MCF 10A (cell line): Measurements from ENCODE around the gene MOCS3. TPM values are rescaled to one million over a fixed set of nuclear protein-coding genes. Genes with fewer than 3 reads are reported as not detected.

ENCODE experiments used
- BruUV-seq: library from RNA; stranded (reverse); fragments of 400-500 nt; replicated peaks from 2 replicates; lab custom pipeline; 2021; lab: Mats Ljungman, UMichigan
- CTCF ChIA-PET: fragments of 300-600 bp; sonication (Branson Sonifier 250); formaldehyde crosslinking; extraction: SDS; loops from one replicate; lab custom pipeline; 2021; ENCODE audit warnings: antibody characterized with exemption, inconsistent platforms; lab: Yijun Ruan, JAX
- POLR2A ChIA-PET: fragments of 300-600, 350-650 bp; sonication (Branson Sonifier 250); formaldehyde crosslinking; extraction: SDS; loops from one replicate; lab custom pipeline; 2020; ENCODE audit warnings: antibody characterized with exemption, inconsistent platforms; lab: Yijun Ruan, JAX
- DNase-seq: peaks from one replicate; pipeline ENCODE4 v3.0.0-alpha.2; 2018; ENCODE audit not compliant: unreplicated experiment
- H3K27ac Mint-ChIP-seq: one replicate; pipeline ENCODE4 v1.8.0; 2022; ENCODE audit warnings: mild to moderate bottlenecking, low read depth, mixed read lengths; ENCODE audit not compliant: unreplicated experiment
- H3K27me3 Mint-ChIP-seq: one replicate; pipeline ENCODE4 v1.8.0; 2022; ENCODE audit warnings: mixed read lengths; ENCODE audit not compliant: insufficient read depth, unreplicated experiment
- H3K36me3 Mint-ChIP-seq: one replicate; pipeline ENCODE4 v1.8.0; 2022; ENCODE audit warnings: mild to moderate bottlenecking, moderate library complexity, mixed read lengths; ENCODE audit not compliant: insufficient read depth, unreplicated experiment
- H3K4me1 Mint-ChIP-seq: one replicate; pipeline ENCODE4 v1.8.0; 2022; ENCODE audit warnings: mixed read lengths; ENCODE audit not compliant: insufficient read depth, unreplicated experiment
- H3K4me3 Mint-ChIP-seq: one replicate; pipeline ENCODE4 v1.8.0; 2022; ENCODE audit warnings: mild to moderate bottlenecking, moderate library complexity, mixed read lengths; ENCODE audit not compliant: unreplicated experiment
- H3K9me3 Mint-ChIP-seq: one replicate; pipeline ENCODE4 v1.8.0; 2022; ENCODE audit warnings: mixed read lengths; ENCODE audit not compliant: unreplicated experiment
- CTCF ChIP-seq: fragments of 200-600 bp; IDR thresholded peaks from one replicate; pipeline ENCODE4 v1.8.0; 2022; ENCODE audit warnings: antibody characterized with exemption, mild to moderate bottlenecking; ENCODE audit not compliant: unreplicated experiment
- intact Hi-C: fragments of 100-400 bp; cut with micrococcal nuclease; formaldehyde crosslinking; loops from 2 replicates; pipeline ENCODE4 v1.14.1; 2022
- total RNA-seq: library from RNA; stranded (reverse); gene quantifications from 2 replicates; pipeline ENCODE4 v1.2.3, GENCODE V29; 2022

The MOCS3 gene
- total RNA-seq, 1 experiment from 2014 or later: 6.0 TPM

- H3K36me3 Mint-ChIP-seq: peaks cover 5% of the 10 kb centered on the region
- TF ChIP-seq CTCF: no peak
- no peak overlapping the region for H3K4me3 Mint-ChIP-seq
- no peaks in the 10 kb centered on the region for H3K27me3 Mint-ChIP-seq
- H3K27ac Mint-ChIP-seq: no peak overlapping the region
- H3K4me1 Mint-ChIP-seq: peaks cover 6% of the 10 kb centered on the region
- ChIA-PET POLR2A (no interaction called here), CTCF (interaction anchor here (0.9 to 1.8 kb wide), 3 partner anchors 10 to 305 kb away, joined by 4 to 11 read pairs (median 11); no protein-coding TSS in a partner anchor)
- DNase-seq: no peak
- no TSS peak for BruUV-seq
- no peaks in the 10 kb centered on the region for H3K9me3 Mint-ChIP-seq
- intact Hi-C loops: no loop called here
Observed at GRCh38 chr20:51002633-51003032, 44.0 kb downstream of the MOCS3 start.

- intact Hi-C loops: no loop called here
- no peak for DNase-seq
- H3K27ac Mint-ChIP-seq: no peak overlapping the region
- H3K27me3 Mint-ChIP-seq: no peaks in the 10 kb centered on the region
- TF ChIP-seq CTCF: no peak
- CTCF ChIA-PET: interaction anchor here (1.8 to 3.7 kb wide), 3 partner anchors 10 to 303 kb away, joined by 9 to 20 read pairs (median 11); no protein-coding TSS in a partner anchor
- POLR2A ChIA-PET: no interaction called here
- peaks cover 5% of the 10 kb centered on the region for H3K36me3 Mint-ChIP-seq
- H3K4me1 Mint-ChIP-seq: peaks cover 6% of the 10 kb centered on the region
- H3K4me3 Mint-ChIP-seq: no peak overlapping the region
- no TSS peak for BruUV-seq
- no peaks in the 10 kb centered on the region for H3K9me3 Mint-ChIP-seq
Observed at GRCh38 chr20:51003753-51004152, 45.1 kb downstream of the MOCS3 start.

DNA sequence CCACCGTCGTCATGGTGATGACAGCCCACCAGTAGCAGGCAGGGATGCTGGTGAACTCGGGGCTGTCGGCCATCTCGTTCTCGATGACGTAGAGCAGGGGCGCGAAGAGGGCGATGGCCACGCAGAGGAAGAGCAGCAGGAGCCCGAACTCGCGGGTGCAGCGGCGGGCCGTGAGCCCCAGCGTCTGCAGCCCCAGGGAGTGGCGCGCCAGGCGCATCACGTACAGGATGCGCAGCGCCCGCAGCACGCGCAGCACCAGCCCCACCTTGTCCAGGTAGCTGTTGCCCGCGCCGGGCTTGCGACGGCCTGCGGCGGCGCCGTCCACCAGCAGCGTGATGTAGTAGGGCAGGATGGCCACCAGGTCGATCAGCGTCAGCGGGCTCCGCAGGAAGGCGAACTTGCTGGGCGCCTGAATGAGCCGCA lies 45.7 kb downstream of the MOCS3 start:
- Mint-ChIP-seq H3K4me3 (no peak overlapping the region), H3K27me3 (no peaks in the 10 kb centered on the region), H3K36me3 (peaks cover 5% of the 10 kb centered on the region), H3K4me1 (peaks cover 6% of the 10 kb centered on the region), H3K27ac (no peak overlapping the region), H3K9me3 (no peaks in the 10 kb centered on the region)
- TF ChIP-seq CTCF: no peak
- intact Hi-C loops: no loop called here
- ChIA-PET CTCF (interaction anchor here (0.6 to 3.7 kb wide), 4 partner anchors 11 to 352 kb away, joined by 3 to 20 read pairs (median 6); no protein-coding TSS in a partner anchor), POLR2A (no interaction called here)
- DNase-seq: no peak
- BruUV-seq: no TSS peak

GRCh38 chr20:51004781-51005180 lies 46.2 kb downstream of the MOCS3 start:
- ChIA-PET POLR2A (no interaction called here), CTCF (interaction anchor here (0.6 to 3.7 kb wide), 4 partner anchors 11 to 351 kb away, joined by 3 to 20 read pairs (median 6); no protein-coding TSS in a partner anchor)
- TF ChIP-seq CTCF: no peak
- Mint-ChIP-seq H3K9me3 (no peaks in the 10 kb centered on the region), H3K4me1 (peaks cover 6% of the 10 kb centered on the region), H3K4me3 (no peak overlapping the region), H3K27me3 (no peaks in the 10 kb centered on the region), H3K27ac (no peak overlapping the region), H3K36me3 (peaks cover 7% of the 10 kb centered on the region)
- intact Hi-C loops: no loop called here
- no TSS peak for BruUV-seq
- no peak for DNase-seq
